SK-N-SH (cell line): ENCODE measurements around the gene TMEM147. TPM values are rescaled to one million over a fixed set of nuclear protein-coding genes. Genes with fewer than 3 reads are reported as not detected.

Experiments
- CTCF ChIA-PET: fragments of 300-600, 350-600 bp; formaldehyde crosslinking; extraction: SDS; loops from one replicate; lab custom pipeline; 2021; lab: Yijun Ruan, JAX
- POLR2A ChIA-PET: fragments of 350-600 bp; sonication (Branson Sonifier 250); formaldehyde crosslinking; extraction: SDS; loops from one replicate; lab custom pipeline; 2020; ENCODE audit warnings: antibody characterized with exemption, inconsistent platforms; lab: Yijun Ruan, JAX
- DNase-seq: peaks from one replicate; pipeline ENCODE4 v3.0.0; 2012
- H2AFZ ChIP-seq: fragments of 200-600 bp; sonication (generic); 2 replicates; pipeline ENCODE4 v1.8.1; 2016; ENCODE audit warnings: antibody characterized with exemption, mild to moderate bottlenecking, low read depth
- H3F3A ChIP-seq: fragments of 200-600 bp; sonication (generic); replicated peaks from 2 replicates; pipeline ENCODE3; 2016; ENCODE audit warnings: antibody characterized with exemption, mild to moderate bottlenecking; ENCODE audit not compliant: insufficient read depth
- H3K27ac ChIP-seq, 2 experiments: fragments of 200-500 bp in 1 of 2; fragments of 200-600 bp in 1 of 2; sonication (Bioruptor generic) in 1 of 2; sonication (generic), shearing (Covaris generic) in 1 of 2; 2 replicates each; pipeline versions ENCODE4 v1.5.1 to v1.6.1; 2014 to 2016; ENCODE audit warnings: low read depth in 2 of 2, inconsistent platforms in 1 of 2, low read length in 1 of 2, mild to moderate bottlenecking in 1 of 2, mixed read lengths in 1 of 2
- H3K27me3 ChIP-seq: fragments of 200-600 bp; sonication (generic), shearing (Covaris generic); 2 replicates; pipeline ENCODE4 v1.6.1; 2016; ENCODE audit warnings: mixed run types; ENCODE audit not compliant: insufficient read depth
- H3K36me3 ChIP-seq, 2 experiments: fragments of 200-500 bp in 1 of 2; fragments of 200-600 bp in 1 of 2; sonication (Bioruptor generic) in 1 of 2; sonication (generic) in 1 of 2; replicated peaks in 1 of 2; 2 replicates each; pipeline versions ENCODE3 to v1.5.1; 2014 to 2016; ENCODE audit warnings: low read length in 1 of 2, mild to moderate bottlenecking in 1 of 2; ENCODE audit not compliant: insufficient read depth in 2 of 2, control insufficient read depth in 1 of 2
- H3K4me1 ChIP-seq, 2 experiments: fragments of 200-500 bp in 1 of 2; fragments of 200-600 bp in 1 of 2; sonication (Bioruptor generic) in 1 of 2; sonication (generic), shearing (Covaris generic) in 1 of 2; 2 replicates each; pipeline versions ENCODE4 v1.5.1 to v1.6.1; 2014 to 2016; ENCODE audit warnings: low read depth in 1 of 2, low read length in 1 of 2, mixed run types in 1 of 2; ENCODE audit not compliant: insufficient read depth in 2 of 2, control insufficient read depth in 1 of 2
- H3K4me2 ChIP-seq: fragments of 200-600 bp; sonication (generic), shearing (Covaris generic); 2 replicates; pipeline ENCODE4 v1.6.1; 2017; ENCODE audit warnings: mixed run types
- H3K4me3 ChIP-seq, 2 experiments: fragments of 200-500 bp in 1 of 2; fragments of 200-600 bp in 1 of 2; sonication (Bioruptor generic) in 1 of 2; sonication (generic), shearing (Covaris generic) in 1 of 2; 2 replicates each; pipeline versions ENCODE4 v1.5.1 to v1.8.1; 2014 to 2016; ENCODE audit warnings: low read depth in 2 of 2, inconsistent platforms in 1 of 2, low read length in 1 of 2, mild to moderate bottlenecking in 1 of 2, mixed read lengths in 1 of 2, moderate library complexity in 1 of 2
- H3K79me2 ChIP-seq: fragments of 200-600 bp; sonication (generic); 2 replicates; pipeline ENCODE4 v1.8.1; 2017; ENCODE audit warnings: mild to moderate bottlenecking; ENCODE audit not compliant: insufficient read depth
- H3K9ac ChIP-seq: fragments of 200-600 bp; sonication (generic); 2 replicates; pipeline ENCODE4 v1.6.1; 2017; ENCODE audit warnings: mixed run types
- H3K9me2 ChIP-seq: fragments of 200-600 bp; sonication (generic); 2 replicates; pipeline ENCODE4 v1.6.1; 2017; ENCODE audit warnings: mixed run types
- H3K9me3 ChIP-seq: fragments of 200-600 bp; sonication (generic); 2 replicates; pipeline ENCODE4 v1.6.1; 2017; ENCODE audit warnings: mixed run types, mild to moderate bottlenecking, moderate library complexity
- H4K20me1 ChIP-seq: fragments of 200-600 bp; sonication (generic); 2 replicates; pipeline ENCODE4 v1.6.1; 2017; ENCODE audit warnings: mild to moderate bottlenecking, mixed run types; ENCODE audit not compliant: insufficient read depth
- ELF1 ChIP-seq: IDR thresholded peaks from 2 replicates; pipeline ENCODE4 v1.4.0; 2012
- EP300 ChIP-seq, 2 experiments: IDR thresholded peaks; 2 replicates each; pipeline versions ENCODE4 v1.4.0 to v1.6.1; 2012; ENCODE audit warnings: borderline replicate concordance in 1 of 2, low read depth in 1 of 2, low read length in 1 of 2
- EZH2phosphoT487 ChIP-seq: fragments of 200-600 bp; sonication (generic); IDR thresholded peaks from 2 replicates; pipeline ENCODE4 v1.6.1; 2017; ENCODE audit warnings: low read depth, mixed run types, mild to moderate bottlenecking, antibody characterized with exemption, moderate library complexity, borderline replicate concordance
- POLR2AphosphoS5 ChIP-seq: IDR thresholded peaks from 2 replicates; pipeline ENCODE4 v1.6.1; 2012; ENCODE audit warnings: low read depth, low read length
- RAD21 ChIP-seq: IDR thresholded peaks from 2 replicates; pipeline ENCODE4 v1.6.1; 2012; ENCODE audit warnings: mild to moderate bottlenecking, low read length
- RCOR1 ChIP-seq: fragments of 150-350 bp; IDR thresholded peaks from 2 replicates; pipeline ENCODE4 v1.6.1; 2017; ENCODE audit warnings: antibody characterized with exemption, low read length
- SIN3A ChIP-seq: IDR thresholded peaks from 2 replicates; pipeline ENCODE4 v1.6.1; 2012; ENCODE audit warnings: low read depth, mild to moderate bottlenecking, low read length, moderate library complexity, borderline replicate concordance
- TCF12 ChIP-seq: IDR thresholded peaks from 2 replicates; pipeline ENCODE4 v1.4.0; 2012
- TEAD4 ChIP-seq: IDR thresholded peaks from 2 replicates; pipeline ENCODE4 v1.4.0; 2012; ENCODE audit warnings: mild to moderate bottlenecking, borderline replicate concordance; ENCODE audit not compliant: insufficient read depth
- WGBS: methylation state at CpG from one replicate; pipeline ENCODE4 v1.1.6; 2017; ENCODE audit warnings: low lambda C conversion rate; 5-methylcytosine and 5-hydroxymethylcytosine counted together
- polyA plus RNA-seq, 3 experiments: library from polyadenylated mRNA; depleted of rRNA; stranded (reverse); fragments of >200 nt; gene quantifications; 2 replicates each; pipeline ENCODE4 v1.2.3, GENCODE V29; 2012
- TF ChIP-seq, protein P1 (sequence below): IDR thresholded peaks from 2 replicates; pipeline ENCODE4 v1.4.0; 2012; ENCODE audit warnings: low read depth
- TF ChIP-seq, protein P2 (sequence below): IDR thresholded peaks from 2 replicates; pipeline ENCODE4 v1.6.1; 2012; ENCODE audit warnings: mild to moderate bottlenecking, low read depth, low read length, moderate library complexity
- TF ChIP-seq, protein P3 (sequence below): fragments of 200-600 bp; sonication (generic); IDR thresholded peaks from 2 replicates; pipeline ENCODE4 v1.6.1; 2017; ENCODE audit warnings: antibody characterized with exemption, mild to moderate bottlenecking, moderate library complexity

The TMEM147 gene
- polyA plus RNA-seq, 1 of the 3 experiments (the other 2 are of a cell fraction) = 202 TPM

DNA sequence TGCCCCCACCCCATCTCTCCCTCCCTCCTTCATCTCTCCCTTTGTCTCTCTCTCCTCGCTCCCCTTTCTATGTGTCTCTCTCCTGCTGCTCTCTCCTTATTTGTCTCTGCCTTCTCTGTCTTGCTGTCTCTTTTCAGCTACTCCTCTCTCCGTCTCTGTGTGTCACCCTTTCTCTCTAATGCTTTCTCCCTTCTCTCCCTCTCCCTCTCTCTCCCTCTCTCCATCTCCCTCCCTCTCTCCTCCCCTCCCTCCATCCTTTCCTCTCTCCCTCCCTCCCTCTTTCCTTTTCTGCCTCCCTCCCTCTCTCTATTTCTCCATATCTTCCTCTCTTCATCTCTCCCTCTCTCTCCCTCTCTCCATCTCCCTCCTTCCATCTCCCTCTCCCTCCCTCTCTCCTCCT lies 17.4 kb downstream of the TMEM147 start:
- TF ChIP-seq, protein P1, sequence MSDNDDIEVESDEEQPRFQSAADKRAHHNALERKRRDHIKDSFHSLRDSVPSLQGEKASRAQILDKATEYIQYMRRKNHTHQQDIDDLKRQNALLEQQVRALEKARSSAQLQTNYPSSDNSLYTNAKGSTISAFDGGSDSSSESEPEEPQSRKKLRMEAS = no peak
- TF ChIP-seq POLR2AphosphoS5 = no peak
- TF ChIP-seq RCOR1 = no peak
- TF ChIP-seq, protein P2, sequence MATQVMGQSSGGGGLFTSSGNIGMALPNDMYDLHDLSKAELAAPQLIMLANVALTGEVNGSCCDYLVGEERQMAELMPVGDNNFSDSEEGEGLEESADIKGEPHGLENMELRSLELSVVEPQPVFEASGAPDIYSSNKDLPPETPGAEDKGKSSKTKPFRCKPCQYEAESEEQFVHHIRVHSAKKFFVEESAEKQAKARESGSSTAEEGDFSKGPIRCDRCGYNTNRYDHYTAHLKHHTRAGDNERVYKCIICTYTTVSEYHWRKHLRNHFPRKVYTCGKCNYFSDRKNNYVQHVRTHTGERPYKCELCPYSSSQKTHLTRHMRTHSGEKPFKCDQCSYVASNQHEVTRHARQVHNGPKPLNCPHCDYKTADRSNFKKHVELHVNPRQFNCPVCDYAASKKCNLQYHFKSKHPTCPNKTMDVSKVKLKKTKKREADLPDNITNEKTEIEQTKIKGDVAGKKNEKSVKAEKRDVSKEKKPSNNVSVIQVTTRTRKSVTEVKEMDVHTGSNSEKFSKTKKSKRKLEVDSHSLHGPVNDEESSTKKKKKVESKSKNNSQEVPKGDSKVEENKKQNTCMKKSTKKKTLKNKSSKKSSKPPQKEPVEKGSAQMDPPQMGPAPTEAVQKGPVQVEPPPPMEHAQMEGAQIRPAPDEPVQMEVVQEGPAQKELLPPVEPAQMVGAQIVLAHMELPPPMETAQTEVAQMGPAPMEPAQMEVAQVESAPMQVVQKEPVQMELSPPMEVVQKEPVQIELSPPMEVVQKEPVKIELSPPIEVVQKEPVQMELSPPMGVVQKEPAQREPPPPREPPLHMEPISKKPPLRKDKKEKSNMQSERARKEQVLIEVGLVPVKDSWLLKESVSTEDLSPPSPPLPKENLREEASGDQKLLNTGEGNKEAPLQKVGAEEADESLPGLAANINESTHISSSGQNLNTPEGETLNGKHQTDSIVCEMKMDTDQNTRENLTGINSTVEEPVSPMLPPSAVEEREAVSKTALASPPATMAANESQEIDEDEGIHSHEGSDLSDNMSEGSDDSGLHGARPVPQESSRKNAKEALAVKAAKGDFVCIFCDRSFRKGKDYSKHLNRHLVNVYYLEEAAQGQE = no peak
- TF ChIP-seq TEAD4 = no peak
- no peak for TF ChIP-seq EZH2phosphoT487
- no peak for TF ChIP-seq RAD21
- TF ChIP-seq ELF1 = no peak
- TF ChIP-seq, protein P3, sequence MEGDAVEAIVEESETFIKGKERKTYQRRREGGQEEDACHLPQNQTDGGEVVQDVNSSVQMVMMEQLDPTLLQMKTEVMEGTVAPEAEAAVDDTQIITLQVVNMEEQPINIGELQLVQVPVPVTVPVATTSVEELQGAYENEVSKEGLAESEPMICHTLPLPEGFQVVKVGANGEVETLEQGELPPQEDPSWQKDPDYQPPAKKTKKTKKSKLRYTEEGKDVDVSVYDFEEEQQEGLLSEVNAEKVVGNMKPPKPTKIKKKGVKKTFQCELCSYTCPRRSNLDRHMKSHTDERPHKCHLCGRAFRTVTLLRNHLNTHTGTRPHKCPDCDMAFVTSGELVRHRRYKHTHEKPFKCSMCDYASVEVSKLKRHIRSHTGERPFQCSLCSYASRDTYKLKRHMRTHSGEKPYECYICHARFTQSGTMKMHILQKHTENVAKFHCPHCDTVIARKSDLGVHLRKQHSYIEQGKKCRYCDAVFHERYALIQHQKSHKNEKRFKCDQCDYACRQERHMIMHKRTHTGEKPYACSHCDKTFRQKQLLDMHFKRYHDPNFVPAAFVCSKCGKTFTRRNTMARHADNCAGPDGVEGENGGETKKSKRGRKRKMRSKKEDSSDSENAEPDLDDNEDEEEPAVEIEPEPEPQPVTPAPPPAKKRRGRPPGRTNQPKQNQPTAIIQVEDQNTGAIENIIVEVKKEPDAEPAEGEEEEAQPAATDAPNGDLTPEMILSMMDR = no peak
- no peak for TF ChIP-seq EP300 (IDR thresholded peaks at IDR 0.05; ENCODE audit: borderline replicate concordance in 1 of 2, low read depth in 1 of 2, low read length in 1 of 2)
- no peak for TF ChIP-seq SIN3A
- TF ChIP-seq TCF12 = no peak
- CTCF ChIA-PET = interaction anchor here (1.2 kb wide), 2 partner anchors 14 to 52 kb away, joined by 3 to 6 read pairs; no protein-coding TSS in a partner anchor

More for the DNA sequence above, 17.4 kb downstream of the TMEM147 start:
- Histone ChIP-seq H3K27ac (no peak overlapping the region), H3K27me3 (peaks cover 77% of the 10 kb centered on the region), H3F3A (no peaks in the 10 kb centered on the region), H3K79me2 (no peaks in the 10 kb centered on the region), H3K36me3 (no peaks in the 10 kb centered on the region), H3K4me3 (no peak overlapping the region), H3K4me1 (peaks cover 0 to 8% of the 10 kb centered on the region in 2 experiments; a peak in 1 of 4 replicates), H3K9ac (no peak overlapping the region), H3K4me2 (no peak overlapping the region), H3K9me3 (no peaks in the 10 kb centered on the region), H4K20me1 (no peaks in the 10 kb centered on the region), H3K9me2 (no peaks in the 10 kb centered on the region), H2AFZ (no peak overlapping the region)
- DNase-seq = no peak
- WGBS = 14% methylated on average over 2 of the region's 2 CpGs
- POLR2A ChIA-PET = no interaction called here
